NCI-H1694 treated with DMSO at 0.1 percent for 48 hours (cell line): ENCODE data around the gene STK11.
"Not testable (repeated sequence)": the region's sequence is repeated elsewhere in the genome, so short reads cannot be mapped to it uniquely, and the experiment has no call there.

ENCODE experiments used
- DNase-seq: peaks from one replicate; lab custom pipeline; 2025; lab: John Stamatoyannopoulos, UW

The STK11 gene

DNA sequence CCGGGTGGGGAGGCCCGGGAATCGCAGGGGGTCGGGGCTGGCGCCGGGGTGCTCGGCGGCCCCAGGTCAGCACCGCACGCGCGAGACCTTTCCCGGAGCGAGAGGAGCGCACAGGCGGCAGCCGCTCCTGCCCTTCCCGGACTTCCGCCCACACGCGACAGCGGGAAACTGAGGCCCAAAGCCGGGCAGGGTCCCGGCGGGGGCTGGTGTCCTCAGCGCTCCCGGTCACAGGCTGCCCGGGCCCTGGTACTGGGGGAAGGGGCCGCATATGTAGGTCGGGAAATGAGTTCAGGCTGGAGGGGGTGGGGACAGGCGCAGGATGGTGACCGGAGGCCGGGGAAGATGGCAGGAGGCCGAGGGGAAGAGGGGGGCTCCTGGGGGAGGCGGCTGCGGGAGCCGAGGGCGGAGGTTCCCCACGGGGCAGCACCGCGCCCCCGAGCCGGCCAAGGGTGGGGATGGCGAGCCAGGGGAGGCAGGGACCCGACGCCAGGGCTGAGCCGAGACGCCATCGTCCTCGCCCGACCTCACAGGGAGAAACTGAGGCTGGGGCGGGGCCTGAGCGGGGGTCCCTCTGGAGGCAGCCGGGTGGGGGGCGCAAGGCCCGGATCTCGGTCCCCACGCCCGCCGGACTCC is 31.6 kb downstream of the STK11 start:
- no peak for DNase-seq

DNA sequence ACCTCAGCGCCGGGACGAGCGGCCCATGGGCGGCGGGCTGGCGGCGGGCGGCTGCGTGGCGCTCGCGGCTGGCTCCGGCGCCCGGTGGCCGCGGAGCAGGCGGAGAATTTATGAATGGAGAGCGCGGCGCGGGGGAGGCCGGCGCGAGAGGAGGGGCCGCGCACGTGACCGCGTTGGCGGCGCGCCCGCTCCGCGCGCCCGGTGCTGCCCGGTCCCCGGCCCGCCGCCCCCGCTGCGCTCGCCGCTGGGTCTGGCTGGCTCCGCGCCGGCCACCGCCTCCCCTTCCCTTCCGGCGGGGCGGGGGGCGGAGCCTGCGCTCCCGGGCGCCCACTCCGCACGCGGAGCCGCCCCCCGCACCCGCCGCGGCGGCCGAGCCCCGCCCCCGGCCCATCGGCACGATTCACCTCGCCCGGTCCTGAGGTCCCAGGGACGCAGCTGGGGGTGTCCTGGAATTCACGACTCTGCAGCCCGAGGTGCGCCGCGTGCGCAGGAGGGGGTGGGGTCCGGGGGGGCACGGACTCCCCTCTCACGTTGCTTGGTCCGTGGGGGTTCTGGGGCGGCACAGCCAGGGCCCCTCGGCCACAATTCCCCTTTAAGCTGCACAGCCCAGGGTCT is 32.3 kb downstream of the STK11 start, which contains the start of gene CBARP:
Gene CBARP, minus strand, starts transcription at position 252 of the 615 bp plus-strand sequence. CDS start 1,905 bp downstream, outside the sequence.
- DNase-seq, result no peak

DNA sequence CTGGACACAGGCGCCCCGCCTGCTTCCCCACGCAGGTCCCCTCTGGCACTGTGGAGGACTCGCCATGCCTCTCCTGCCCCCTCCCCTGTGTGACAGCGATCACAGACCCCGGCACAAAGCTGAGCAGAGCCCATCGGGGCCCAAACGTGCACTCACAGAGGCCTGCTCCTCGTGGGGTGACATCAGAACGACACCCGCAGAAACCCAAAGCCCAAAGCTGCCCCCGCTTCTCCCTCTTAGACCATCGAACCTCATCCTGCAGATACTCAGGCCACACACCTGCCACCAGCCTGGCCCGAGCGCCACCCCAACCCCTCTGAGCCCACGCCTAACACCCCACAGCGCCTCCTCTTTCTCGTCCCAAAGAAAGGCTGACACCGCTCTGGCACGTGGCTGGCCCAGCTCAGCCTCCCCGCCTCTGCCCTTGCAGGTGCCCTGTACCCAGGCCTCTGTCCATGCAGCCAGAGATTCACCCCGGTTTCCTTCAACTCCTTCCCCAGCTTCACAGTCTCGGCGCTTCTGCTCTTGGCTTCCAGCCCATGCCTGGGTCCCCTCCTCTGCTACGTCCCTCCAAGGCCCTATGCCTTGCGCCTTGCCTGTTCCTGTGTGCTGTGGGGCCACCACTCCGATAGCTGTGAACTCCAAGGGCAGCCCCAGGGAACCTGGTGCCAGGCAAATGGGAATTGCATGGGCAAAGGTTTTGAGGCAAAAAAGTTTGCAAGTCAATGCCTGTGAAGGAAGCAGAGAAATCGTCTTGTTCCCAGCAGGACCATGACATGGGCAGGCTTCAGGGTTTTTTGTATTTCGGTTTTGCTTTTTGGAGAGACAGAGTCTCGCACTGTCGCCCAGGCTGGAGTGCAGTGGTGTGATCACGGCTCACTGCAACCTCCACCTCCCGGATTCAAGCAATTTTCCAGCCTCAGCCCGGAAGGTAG is 33.1 kb downstream of the STK11 start:
- no peak for DNase-seq

DNA sequence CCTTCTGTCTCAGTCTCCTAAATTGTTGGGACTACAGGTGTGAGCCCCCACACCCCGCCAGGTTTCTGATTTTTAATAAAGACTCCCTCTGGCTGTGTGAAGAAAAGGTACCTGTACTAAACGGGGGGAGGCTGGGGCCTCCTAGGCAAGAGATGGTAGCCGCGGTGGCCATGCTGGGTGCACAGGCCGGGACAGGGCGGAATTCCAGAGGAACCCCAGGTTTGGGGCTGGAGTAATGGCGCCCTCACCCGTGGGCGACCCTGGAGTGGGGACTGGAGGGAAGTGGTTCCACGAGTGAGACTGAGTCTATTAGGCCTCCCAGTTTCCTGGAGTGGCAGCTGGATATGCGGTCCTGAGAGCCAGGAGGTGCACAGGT is 33.8 kb downstream of the STK11 start:
- DNase-seq, result no peak

DNA sequence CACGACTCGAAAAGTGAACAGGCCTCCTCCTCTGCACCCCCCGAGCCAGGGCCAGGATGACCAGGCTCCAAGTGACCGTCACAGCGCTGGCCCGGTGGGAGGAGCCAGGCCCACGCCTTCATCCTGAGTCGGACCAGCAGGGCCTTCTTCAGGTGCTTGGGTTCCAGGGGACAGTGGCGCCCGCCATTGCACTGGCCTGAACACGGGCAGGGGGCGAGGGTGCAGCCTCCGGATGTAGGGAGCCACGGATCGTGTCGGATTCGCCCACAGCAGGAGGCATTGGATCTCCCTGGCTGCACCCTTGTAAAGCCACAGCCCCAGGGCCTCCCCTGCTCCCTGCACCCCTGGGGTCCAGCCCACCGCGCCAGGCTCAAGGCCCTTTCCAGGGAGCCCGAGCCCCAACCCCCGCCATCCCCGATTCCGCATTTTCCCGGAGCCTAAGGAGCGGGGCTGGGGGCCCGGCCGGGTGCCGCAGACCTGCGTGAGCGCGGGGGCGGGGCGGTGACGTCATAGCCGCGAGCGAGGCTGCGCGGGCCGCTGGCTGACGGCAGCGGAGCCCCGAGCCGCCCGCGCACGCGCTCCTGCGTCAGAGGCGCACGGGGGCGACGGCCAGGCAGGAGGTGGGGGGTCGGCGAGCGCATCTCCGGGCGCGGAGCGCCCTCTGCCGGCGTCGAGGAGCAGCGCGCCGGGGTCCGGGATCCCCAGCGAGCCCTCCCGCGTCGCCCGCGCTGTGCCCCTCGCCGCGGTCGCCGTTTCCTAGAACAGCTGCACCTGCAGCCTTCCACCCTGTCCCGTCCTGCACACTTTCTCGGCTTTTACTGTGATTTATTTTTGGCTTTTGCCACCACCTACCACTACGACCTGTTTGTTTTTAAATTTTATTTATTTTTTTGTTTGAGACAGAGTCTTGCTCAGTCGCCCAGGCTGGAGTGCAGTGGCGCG is 34.5 kb downstream of the STK11 start:
- DNase-seq, result peak; percentile 74

DNA sequence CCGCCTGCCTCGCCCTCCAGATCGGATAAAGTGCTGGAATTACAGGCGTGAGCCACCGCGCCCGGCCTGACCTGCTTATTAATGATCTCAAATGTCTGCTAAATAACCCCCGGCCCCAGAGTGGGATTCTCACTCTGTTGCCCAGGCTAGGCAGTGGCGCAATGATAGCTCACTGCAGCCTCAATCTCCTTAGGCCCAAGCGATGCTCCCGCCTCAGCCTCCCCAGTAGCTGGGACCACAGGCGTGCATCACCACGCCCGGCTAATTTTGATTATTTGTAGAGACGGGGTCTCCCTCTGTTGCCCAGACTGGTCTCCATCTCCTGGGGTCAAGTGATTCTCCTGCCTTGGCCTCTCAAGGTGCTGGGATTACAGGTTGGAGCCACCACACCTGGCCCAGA is 35.3 kb downstream of the STK11 start:
- DNase-seq, result no peak

DNA sequence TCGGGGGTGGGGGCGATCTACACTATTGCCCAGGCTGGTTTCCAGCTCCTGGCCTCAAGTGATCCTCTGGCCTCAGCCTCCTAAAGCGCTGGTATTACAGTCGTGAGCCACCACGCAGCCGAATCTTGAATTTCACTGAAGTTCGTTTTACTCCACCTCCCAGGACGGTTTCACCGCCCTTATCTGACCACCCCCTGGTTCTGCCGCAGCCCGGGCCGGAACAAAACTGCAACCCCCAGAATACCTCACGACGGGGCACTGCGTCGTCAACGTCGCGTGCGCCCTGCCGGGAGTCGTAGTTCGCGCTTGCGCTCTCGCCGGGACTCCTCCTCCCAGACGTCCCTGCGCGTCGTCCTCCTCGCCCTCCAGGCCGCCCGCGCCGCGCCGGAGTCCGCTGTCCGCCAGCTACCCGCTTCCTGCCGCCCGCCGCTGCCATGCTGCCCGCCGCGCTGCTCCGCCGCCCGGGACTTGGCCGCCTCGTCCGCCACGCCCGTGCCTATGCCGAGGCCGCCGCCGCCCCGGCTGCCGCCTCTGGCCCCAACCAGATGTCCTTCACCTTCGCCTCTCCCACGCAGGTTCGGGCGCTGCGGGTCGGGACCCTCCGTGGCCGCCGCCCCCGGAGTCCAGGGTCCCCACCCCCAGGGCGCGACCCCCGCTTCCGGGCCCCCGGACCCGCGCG is 36.0 kb downstream of the STK11 start, which contains the start of gene ATP5F1D:
Gene ATP5F1D, plus strand, starts transcription at position 335 of the 679 bp plus-strand sequence. Its CDS starts 100 bp downstream, at position 435.
- DNase-seq, result peak; percentile 72

DNA sequence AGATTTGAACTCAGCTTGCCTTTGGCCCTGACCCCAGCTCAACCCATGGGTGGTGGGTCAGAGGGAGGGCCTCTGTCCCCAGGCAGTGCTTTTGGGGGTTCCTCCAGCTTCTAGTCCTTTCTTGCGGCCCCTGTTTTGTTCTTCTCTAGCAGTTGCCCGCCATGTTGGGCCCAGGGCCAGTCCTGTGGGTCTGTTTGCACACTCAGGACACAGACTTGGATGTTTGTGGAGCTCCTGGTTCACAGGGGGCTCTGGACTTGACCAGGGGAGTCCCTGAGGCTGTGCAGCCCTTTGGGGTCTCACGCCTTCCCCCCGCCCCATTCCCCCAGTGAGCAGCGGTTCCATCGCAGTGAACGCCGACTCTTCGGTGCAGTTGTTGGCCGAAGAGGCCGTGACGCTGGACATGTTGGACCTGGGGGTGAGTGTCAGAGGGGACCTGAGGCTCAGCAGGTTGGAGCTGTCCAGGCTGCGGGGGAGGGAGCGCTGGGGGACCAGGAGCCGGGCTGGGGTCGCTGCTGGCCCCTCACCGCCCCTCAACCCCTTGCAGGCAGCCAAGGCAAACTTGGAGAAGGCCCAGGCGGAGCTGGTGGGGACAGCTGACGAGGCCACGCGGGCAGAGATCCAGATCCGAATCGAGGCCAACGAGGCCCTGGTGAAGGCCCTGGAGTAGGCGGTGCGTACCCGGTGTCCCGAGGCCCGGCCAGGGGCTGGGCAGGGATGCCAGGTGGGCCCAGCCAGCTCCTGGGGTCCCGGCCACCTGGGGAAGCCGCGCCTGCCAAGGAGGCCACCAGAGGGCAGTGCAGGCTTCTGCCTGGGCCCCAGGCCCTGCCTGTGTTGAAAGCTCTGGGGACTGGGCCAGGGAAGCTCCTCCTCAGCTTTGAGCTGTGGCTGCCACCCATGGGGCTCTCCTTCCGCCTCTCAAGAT is 38.5 kb downstream of the STK11 start:
- peak; percentile 65 for DNase-seq

DNA sequence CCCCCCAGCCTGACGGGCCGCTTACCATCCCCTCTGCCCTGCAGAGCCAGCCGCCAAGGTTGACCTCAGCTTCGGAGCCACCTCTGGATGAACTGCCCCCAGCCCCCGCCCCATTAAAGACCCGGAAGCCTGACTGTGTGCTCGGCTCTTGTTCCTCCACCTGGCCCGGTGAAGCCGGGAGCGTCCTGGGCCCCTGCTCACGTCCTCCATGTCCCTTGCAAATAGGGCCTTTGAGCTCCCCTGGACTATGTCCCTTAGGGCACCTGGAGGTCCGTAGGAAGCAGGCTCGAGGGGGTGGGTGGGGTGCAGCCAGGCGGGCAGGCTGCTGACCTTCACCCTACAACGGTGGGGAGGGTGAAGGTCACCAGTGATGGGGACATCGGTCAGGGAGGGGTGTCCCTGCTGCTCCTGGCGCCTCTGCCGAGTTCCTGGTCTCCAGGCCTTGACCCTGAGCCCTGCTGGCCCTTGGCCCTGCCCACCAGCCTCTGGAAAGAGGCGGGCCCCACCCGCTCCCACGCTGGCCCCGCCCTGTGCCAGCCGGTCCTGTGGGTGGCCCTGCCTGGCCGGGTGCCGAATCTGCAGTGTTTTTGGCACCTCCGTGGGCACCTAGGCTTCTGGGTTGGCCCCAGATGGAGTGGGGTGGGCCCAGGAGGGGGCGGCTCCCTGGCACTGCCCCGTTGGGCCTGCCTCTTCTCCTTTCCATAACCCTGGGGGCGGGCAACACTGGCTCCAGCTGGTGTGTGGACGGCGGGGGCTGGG is 39.3 kb downstream of the STK11 start:
- no peak for DNase-seq

DNA sequence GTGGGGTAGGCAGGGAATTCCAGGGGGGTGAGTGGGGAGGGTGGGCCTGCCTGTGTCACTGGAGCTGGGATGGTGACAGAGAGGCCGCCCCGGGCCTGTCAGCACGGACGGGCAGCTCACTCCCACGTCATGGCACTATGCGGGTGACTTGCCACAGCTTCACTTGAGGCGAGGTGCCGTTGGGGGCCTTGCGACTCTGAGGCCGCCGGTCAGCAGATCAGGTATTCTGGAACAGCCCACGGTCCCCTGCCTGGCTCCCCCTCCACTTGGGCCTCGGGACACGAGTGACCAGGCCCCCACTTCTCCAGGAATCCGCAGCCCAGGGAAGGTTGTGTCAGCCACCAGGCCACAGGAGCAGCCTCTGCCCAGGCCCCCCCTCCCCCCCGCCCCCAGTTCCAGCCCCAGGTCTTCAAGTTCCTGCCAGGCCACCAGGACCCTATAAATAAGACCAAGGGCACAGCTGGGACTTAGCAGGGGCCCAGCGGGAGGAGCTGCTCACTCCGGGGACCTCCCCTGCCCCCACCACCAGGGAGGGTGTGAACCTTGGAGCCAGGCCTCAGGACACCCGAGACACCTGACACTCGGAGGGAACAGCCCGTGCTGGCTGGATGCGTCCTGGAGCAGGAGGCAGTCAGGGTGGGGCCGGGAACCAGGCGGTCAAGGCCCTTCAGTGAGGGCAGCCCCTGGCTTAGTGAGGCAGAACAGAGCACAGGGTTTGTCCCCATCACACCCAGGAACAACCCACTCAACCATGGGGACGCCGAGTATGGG is 40.1 kb downstream of the STK11 start:
- no peak for DNase-seq

DNA sequence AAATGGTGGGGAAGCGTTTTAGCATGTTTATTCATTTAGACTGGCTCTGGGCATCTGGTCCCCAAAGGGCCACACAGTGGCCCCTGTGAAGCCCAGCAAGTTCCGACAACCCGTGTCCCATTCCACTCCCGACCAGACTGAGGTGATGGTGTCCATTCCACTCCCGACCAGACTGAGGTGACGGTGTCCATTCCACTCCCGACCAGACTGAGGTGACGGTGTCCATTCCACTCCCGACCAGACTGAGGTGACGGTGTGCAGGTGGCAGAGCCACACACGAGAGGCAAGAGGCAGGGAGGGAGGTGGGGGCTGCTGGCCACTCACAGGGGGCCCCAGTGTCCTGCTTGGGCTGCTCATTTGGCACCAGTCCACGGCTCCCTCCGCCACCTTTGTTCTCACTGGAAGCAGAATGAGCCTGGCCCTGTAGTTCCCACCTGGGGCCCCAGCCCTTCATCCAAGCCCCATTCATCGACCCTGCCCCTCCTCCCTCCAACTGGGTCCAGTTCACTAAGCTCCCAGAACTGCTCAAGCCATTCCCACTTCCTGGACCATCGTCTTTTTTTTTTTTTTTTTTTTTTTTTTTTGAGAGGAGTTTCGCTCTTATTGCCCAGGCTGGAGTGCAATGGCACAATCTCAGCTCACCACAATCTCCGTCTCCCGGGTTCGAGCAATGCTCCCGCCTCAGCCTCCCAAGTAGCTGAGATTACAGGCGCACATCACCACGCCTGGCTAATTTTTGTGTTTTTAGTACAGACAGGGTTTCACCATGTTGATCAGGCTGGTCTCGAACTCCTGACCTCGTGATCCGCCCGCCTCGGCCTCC is 40.9 kb downstream of the STK11 start:
- not testable (repeated sequence) for DNase-seq

DNA sequence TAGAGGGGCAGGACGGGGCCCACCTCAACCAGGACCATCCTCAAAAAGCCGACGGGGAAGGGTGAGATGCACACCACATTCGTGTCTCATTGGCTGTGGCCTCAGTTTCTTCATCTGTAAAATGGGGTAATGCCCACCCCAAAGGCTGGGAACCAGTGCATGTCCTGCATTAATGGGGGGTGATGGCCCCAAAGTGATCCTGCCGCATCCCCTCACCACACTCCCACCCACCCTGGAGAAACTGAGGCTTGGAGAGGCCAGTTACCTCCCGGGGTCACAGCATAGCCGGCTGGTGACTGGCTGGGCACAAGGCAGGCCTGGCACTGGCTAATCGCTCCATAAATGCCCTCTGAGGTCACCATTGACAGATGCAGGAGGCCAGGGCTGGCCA is 42.2 kb downstream of the STK11 start:
- no peak for DNase-seq

DNA sequence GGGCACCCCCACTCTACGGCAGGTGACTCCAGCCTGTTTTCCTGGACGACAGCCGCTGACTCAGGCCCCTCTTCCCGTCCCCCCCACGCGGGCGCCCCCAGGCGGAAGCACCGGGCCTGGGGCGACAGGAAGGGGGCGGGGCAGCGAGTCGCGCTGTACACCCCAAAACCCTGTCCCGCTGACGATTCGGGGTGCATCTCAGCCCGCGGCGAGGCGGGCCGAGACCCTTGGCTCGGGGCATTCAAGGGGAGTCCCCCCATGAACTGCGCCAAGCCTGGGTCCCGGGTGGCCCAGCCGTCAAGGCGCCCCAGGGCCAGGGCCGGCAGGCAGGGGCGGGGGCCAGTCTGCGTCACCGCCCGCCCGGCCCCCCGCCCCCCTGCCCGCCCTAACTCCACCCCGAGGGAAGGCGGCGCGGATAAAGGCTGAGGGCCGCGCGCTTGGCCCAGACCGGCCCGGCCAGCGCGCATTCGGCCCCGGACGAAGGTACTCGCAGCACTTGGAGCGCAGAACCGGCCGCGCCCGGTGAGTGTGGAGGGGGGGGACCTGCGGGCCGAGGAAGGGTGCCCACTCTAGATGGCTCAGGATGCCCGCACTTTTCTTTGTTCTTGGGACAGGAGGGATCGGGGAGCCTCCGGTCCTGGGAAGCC is 42.7 kb downstream of the STK11 start, which contains the start of gene MIDN:
Gene MIDN, plus strand, starts transcription at position 445 of the 647 bp plus-strand sequence. CDS start 1,714 bp downstream, outside the sequence.
- no peak for DNase-seq

DNA sequence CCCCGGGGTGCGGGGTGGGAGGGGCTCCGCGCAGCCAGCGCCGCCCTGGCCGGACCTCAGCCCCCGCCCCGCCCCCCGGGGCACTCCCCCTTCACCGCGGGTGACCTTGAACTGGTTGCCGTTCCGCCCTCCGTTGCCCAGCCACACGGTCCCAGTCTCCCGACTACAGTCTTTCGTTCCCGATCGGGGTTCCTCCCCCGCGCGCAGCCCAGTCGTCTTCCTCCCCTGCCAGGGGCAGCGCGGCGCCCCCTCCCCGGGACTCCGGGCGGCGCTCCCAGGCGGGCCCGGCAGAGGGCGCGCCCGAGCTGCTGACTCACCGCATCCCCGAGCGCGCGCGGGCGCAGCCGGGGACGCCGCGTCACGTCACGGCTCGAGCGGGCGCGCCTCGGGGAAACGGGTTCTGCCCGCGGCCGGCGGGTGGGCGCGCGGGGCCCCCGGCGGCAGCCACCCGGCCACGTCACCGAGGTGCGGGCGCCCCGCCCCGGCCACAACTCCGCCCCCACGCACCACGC is 43.3 kb downstream of the STK11 start:
- peak; percentile 36 for DNase-seq

DNA sequence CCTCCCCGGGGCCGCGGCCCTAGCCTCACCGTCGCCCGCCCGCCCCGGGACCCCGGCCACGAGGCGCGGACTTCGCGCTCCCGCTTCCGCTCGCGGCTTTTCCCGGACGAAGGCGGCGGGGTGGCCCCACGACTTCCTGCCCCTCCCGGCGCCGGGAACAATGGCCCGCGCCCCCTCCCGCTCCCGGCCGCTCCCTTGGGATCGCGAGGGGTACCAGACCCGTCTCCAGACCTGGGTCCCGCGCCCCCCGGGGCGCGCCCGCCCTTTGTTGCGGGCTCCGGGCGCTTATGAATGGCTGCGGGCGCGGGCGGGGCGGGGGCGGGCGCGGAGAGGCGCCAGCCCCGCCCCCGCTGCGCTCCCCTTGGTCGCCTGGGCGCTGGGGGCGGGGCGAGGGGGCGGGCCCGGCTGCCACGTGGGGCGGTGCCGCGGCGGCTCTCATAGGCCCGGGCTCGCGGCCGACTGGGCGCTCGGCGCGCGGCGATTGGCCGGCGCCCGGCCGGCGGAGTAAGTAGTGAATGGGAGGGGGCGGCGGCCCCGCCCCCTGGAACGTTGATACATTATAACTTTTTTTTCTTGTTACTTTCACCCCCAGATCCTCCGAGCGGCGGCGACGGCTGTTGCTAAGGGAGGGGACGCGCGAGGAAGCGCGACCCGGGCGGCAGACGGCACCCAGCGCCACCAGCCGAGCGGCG is 43.9 kb downstream of the STK11 start:
- DNase-seq, result peak; percentile 82

DNA sequence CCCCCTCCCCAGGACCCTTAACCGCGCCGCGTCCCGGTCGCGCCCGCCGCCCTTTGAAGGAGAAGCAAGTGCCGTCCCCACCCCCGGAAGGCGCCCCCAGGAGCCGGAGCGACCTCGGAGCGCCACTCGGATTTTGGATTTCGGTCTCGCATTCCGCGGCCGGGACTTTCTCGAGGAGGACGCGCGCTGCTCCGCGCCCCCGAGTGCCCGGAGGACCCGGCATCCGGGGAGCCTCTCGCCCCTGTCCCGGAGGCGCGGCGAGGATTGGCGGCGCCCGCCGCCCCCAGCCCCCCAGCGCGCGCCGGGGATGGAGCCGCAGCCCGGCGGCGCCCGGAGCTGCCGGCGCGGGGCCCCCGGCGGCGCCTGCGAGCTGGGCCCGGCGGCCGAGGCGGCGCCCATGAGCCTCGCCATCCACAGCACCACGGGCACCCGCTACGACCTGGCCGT is 44.4 kb downstream of the STK11 start:
- DNase-seq, result no peak
